Vagina (tissue), 2 donors: ENCODE data around the gene ZNF827.

Experiments used
- CTCF ChIP-seq, 3 experiments: fragments of 450-650 bp in 2 of 3; fragments of 200-600 bp in 1 of 3; sonication (generic) in 1 of 3; IDR thresholded peaks; one replicate each; pipeline ENCODE4 v1.5.1; 2017 to 2019; ENCODE audit warnings: antibody characterized with exemption in 3 of 3, mild to moderate bottlenecking in 2 of 3, moderate library complexity in 2 of 3
- POLR2A ChIP-seq, 2 donors: fragments of 450-650 bp; IDR thresholded peaks; one replicate each; pipeline ENCODE4 v1.6.1; 2017; ENCODE audit warnings: antibody characterized with exemption in 2 of 2, mild to moderate bottlenecking in 2 of 2, moderate library complexity in 2 of 2
- POLR2AphosphoS5 ChIP-seq, 2 donors: sonication (generic); formaldehyde crosslinking; IDR thresholded peaks; one replicate each; pipeline ENCODE4 v1.9.0; 2017; ENCODE audit warnings: antibody characterized with exemption in 2 of 2, mild to moderate bottlenecking in 2 of 2, low read depth in 1 of 2; ENCODE audit not compliant: insufficient read depth in 1 of 2

GRCh38 chr4:145816091-145816490 lies 122.5 kb downstream of the ZNF827 start:
- TF ChIP-seq CTCF (IDR thresholded peaks at IDR 0.05) (no peak), POLR2AphosphoS5 (IDR thresholded peaks at IDR 0.05; ENCODE audit: insufficient read depth in 1 of 2, low read depth in 1 of 2) (no peak), POLR2A (IDR thresholded peaks at IDR 0.05) (no peak)
